ENCODE results near the gene DAG1.
A peak's percentile ranks its signal among the peaks of the same experiment; 100 is the strongest.

DAG1 gene

DNA sequence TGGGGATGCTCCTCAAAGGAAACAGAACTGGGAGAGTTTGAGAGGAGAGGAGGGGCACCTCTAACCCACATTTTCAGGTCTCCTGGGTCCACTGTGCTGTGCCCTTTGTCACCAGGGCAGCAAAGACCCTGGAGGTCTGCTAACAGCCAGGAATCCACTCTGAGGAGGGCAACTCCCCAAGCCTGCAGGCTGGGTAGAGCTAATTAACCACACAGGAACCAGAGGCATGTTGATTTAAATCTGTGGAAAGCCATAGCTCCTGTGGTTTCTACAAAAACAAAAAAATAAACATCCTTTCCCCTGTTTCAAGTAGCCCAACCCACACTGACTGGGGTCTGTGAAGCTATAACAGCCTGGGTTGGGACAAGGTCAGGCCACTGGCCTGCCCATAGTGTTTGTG lies 82.0 kb downstream of the DAG1 start:
- no peak for DNase-seq

DNA sequence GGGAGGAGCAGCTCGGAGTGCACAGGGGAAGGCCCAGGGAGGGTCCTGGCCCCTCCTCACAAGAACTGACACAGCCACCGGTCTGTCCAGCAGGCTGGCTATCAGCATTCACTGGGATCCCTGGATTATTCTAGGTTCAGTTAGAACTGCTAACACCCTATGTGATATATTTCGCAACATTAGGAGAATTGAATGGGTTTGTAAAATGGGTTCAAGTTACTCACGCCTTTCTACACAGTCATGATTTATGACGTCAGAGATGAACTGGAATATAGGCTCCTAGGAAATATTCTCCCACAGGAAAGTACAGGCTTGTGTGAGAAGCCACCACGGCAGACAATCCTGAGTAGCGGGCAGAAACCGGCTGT lies 83.2 kb downstream of the DAG1 start:
- DNase-seq, result no peak

DNA sequence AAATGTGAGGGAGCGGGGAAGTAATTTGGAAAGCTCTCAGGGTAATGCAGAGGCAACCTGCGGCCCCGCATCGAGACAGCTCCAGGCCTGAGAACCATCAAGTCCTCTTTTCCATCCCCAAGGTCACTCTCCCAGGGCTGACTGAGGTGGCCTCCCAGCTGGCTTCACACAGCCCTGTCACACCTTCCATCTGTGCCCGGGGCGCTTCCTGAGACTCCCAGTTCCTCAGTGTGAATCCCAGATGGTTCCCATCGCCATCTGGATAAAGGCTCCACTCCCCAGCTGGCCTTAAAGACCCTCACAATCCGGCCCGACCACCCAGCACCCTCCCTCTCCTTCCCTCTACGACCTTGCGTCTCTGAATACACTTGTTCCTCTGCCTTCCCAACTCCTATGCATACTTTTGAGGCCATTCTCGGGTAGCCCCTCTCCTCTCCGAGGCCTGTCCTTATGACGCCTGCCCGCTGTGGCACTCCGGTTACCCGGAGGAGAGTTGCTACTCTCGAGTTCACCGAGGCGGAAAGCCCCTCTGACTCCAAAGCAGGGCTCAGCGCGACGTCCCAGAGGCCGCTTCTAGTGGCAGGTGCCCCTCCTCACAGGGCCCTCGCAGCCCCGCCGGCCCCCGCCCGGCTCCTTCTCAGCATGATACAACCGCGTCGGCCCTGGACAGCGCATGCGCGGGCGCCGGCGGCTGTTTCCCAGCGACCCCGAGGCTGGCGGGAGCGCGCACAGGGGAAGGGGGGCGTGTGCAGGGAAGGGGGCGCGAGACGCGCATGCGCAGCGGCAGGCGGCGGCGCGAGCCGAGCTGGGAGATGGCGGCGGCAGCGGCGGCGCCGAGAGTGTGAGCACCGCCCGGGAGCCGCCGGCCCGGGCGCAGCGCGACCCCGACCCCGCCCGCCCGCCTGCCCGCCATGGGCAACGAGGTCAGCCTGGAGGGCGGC lies 83.9 kb downstream of the DAG1 start, which contains the start of gene BSN:
Gene BSN (plus strand): TSS at position 786 of the 941 bp plus-strand sequence. CDS start 126 bp downstream, at position 912.
- peak; percentile 58 to 94 (median 86) for DNase-seq

DNA sequence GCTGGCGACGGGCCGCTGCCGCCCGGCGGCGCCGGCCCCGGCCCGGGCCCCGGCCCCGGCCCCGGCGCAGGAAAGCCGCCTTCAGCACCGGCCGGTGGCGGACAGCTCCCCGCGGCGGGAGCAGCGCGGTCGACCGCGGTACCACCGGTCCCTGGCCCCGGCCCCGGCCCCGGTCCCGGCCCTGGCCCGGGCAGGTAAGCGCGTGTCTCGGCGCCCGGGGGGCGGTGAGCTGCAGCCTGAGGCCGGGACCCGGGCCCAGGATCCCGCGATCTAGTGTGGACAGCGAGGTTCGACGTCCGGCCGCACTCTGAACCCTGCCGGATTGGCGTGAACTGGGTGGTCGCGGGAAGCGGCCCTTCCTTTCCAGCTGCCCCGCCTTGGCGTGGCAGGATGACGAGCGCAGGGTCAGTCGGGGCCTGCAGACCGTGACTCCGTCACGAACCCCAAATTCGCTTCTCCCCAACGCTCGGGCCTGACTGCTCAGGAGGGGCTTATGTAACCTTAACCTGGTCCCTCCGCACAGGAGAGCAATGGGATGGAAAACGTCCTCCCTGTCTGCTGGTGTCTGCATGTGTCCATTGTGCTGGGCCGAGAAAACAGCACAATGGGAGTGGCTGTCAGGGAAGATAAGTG lies 84.7 kb downstream of the DAG1 start:
- peak in 6 of 58 donors; percentile 41 to 65 (median 53) for DNase-seq

DNA sequence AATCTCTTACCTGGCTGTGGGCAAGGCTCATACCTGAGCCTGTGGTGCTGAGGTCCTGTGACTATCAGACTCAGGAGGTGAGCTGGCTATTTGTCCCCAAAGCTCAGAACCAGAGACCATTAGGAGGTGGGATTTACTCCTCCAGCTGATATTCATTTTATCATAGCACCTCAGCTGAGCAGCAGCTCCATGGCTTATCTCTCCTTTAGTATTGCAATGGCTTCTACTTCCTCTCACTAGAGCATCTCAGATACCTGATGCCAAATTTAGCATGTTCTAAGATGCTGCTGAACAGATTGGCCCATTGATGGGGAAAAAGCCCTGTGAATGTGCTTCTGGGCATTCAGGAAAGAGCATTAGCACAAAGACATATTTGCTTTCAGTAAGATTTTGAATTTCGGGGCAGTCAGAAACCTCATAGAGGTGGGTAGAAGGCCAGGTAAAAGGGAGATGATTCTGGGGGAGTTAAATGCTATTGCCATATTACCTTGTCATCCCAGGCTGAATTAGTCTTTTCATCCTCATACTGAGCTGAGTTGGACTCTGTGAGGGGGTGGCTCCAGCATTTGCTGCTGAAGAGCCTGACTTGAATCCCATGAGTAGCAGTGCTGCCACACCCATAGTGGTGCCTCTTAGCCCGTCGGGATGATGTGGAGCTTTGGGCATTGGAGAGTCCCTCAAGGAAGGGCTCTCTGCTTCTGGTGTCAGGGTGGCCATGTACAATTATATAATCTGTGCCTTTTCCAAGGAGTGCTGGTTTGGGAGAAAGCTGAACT lies 86.6 kb downstream of the DAG1 start:
- DNase-seq, result peak in 1 of 58 donors; percentile 20

DNA sequence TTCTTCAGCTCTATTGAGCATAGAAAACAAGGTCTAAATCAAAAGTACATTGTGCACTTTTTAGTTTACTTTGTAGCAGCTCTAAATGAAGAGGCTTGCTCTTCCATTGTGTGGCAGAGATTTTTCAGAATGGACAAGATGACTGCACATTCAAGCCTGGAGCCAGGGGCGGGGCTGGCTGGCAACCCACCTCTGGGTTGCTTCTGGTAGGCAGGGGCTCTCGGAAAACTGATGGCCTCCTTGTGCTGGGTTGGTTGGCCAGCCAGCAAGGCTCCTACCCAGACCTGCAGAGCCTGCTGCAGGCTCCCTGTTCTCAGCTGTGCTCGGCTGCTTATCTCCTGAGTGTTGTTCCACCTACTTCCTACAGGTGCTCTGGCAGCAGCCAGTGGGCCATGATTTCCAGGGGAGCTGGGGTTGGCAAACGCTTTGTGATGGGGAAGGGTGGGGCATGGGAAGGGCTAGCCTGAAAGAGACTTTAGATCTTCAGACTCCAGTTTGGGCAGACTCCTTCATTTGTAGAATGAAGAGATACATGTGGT lies 93.0 kb downstream of the DAG1 start:
- no peak for DNase-seq

DNA sequence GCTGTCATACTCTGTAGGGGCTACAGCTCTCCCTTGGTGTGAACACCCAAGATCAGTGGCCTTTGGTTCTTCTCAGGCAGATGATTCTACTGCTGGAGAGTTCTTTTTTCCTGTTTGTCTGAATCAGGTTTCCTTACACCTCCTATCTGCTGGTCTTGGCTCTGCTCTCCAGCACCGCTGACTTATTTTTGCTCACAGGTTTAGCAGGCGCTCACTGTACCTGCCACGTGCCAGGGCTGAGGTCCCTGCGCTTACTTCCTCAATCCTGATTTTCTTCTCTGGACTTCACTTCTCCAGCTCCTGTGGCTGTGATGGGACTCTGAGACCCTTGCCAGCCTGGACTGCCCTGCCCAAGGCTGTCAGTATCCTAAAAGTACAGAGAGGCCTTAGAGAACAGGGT lies 93.7 kb downstream of the DAG1 start:
- DNase-seq, result no peak

DNA sequence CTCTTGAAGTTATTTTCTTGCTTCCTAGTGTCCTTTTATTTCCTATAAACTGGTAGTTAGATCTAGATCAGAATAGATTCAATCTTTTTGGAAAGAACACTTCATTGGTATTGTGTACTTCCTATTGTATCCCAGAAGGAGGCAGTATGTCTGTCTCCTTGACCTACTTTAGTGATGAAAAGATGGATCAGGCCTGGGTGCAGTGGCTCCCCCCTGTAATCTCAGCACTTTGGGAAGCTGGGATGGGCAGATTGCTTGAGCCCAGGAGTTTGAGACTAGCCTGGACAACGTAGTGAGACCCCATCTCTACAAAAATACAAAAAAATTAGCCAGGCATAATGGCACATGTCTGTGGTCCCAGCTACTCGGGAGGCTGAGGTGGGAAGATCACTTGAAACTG lies 96.2 kb downstream of the DAG1 start:
- DNase-seq, result no peak

DNA sequence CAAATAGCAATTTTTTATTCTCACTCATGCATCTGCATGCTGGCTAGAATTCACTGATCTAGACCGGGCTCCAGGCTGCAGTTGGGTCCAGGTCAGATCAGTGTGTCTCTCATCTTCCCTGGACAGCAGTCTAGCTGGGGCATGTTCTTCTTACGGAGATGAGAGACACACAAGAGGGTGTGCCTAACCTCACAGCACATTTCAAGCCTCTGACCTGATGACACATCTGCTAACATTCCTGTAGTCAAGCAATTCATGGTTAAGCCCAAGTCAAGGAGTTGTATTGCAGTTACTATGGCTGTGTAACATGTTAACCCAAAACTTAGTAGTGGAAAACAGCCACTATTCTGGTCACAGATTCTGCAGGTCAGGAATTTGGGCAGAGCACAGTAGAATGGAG lies 97.3 kb downstream of the DAG1 start:
- DNase-seq, result no peak

DNA sequence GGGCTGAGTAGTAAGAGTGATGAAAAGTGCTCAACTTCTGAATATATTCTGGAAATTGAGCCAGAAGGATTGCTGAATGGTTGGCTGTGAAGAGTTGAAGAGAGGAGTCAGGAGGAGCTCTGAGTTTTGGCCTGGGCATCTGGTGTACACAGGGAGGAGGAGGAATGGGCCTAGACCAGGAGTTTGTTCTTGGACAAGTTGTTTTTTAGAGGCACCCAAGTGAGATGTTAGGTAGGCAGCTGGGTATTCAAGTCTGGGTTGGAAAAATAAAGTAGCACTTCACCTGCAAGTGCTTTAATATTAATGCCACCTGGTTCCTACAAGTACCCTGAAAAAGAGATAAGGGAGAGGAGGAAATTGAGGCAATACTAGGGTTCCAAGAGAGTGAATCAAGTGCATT lies 98.9 kb downstream of the DAG1 start:
- no peak for DNase-seq

DNA sequence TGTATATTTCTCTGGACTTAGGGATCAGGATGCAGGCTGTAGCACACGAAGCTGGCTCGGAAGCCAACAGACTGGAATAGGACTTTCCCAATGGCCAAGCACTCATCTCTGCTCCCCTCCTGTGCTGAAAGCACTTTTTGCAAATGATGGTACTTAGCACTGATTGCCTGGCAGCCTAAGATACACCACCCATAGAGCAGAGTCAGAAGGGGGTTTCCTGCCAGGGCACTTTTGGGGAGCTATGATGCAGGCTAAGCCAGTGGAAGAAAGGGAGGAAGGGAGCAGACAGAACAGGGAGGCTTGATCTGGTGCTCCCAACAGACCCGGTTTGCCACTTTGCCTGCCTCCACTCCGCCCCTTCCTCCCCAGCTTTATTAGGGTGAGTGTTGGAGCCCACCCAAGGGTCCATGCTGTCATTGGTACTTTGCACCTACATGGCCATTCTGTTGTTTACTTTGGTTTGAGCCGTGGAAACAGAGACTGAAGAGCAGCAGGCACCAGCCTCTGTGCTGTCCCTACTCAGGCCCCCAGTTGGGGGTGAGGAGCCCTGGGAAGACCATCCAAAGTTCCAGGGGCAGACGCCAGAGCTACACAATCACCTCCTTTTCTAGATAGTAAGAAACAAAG lies 100.1 kb downstream of the DAG1 start:
- DNase-seq, result no peak

DNA sequence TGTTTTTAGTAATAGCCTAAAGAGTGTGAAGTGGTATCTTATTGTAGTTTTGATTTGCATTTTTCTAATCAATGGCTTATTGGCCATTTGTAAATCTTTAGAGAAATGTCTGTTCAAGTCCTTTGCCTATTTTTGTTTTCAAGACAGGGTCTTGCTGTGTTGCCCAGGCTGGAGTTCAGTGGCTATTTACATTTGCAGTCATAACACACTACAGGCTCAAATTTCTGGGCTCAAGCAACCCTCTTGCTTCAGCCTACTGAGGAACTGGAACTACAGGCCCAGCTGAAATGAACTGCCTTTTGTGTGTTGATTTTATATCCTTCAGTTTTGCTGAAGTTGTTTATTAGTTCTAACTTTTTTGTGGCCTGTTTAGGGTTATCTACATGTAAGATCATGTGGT lies 112.1 kb downstream of the DAG1 start:
- no peak for DNase-seq

All from anterior cingulate cortex (tissue), 58 donors.